Natural killer cell (primary cell): ENCODE results near the gene KRTAP19-1. TPM values are rescaled to one million over a fixed set of nuclear protein-coding genes. Genes with fewer than 3 reads are reported as not detected.

ENCODE experiments used
- ATAC-seq, 3 donors: fragments of 150-1000 bp in 2 of 3; fragments of 200-7000 bp in 1 of 3; cut with Tn5 transposase; 1 replicate in 1 of 3; 2 replicates in 2 of 3; pipeline ENCODE4 v1.10.0; 2021; ENCODE audit warnings: mild to moderate bottlenecking in 2 of 3, moderate library complexity in 2 of 3
- DNase-seq, 2 donors: peaks; one replicate each; pipeline versions ENCODE4 v3.0.0 to v3.0.0-alpha.2; 2013 to 2021; ENCODE audit warnings: mixed read lengths in 1 of 2
- H3K27ac ChIP-seq: one replicate; pipeline ENCODE4 v1.5.1; 2013; ENCODE audit warnings: mild to moderate bottlenecking, low read length
- H3K27me3 ChIP-seq: one replicate; pipeline ENCODE4 v1.6.1; 2013; ENCODE audit warnings: low read length; ENCODE audit not compliant: control insufficient read depth, insufficient read depth
- H3K36me3 ChIP-seq: one replicate; pipeline ENCODE4 v1.6.1; 2013; ENCODE audit warnings: low read length; ENCODE audit not compliant: control insufficient read depth, insufficient read depth
- H3K4me1 ChIP-seq: one replicate; pipeline ENCODE4 v1.6.1; 2013; ENCODE audit warnings: low read length; ENCODE audit not compliant: control insufficient read depth, insufficient read depth
- H3K4me3 ChIP-seq: one replicate; pipeline ENCODE4 v1.5.1; 2013; ENCODE audit warnings: low read length
- H3K9me3 ChIP-seq: one replicate; pipeline ENCODE4 v1.6.1; 2013; ENCODE audit warnings: low read length; ENCODE audit not compliant: control insufficient read depth, insufficient read depth
- H3K27ac Mint-ChIP-seq, 2 donors: one replicate each; pipeline ENCODE4 v1.8.0; 2022; ENCODE audit warnings: mild to moderate bottlenecking in 2 of 2, mixed read lengths in 2 of 2, moderate library complexity in 1 of 2
- H3K27me3 Mint-ChIP-seq, 2 donors: one replicate each; pipeline ENCODE4 v1.8.0; 2022; ENCODE audit warnings: low read depth in 2 of 2, mixed read lengths in 2 of 2
- H3K36me3 Mint-ChIP-seq: one replicate; pipeline ENCODE4 v1.8.0; 2022; ENCODE audit warnings: mixed read lengths
- H3K4me1 Mint-ChIP-seq, 2 donors: one replicate each; pipeline ENCODE4 v1.8.0; 2022; ENCODE audit warnings: mixed read lengths in 2 of 2
- H3K4me3 Mint-ChIP-seq: one replicate; pipeline ENCODE4 v1.8.0; 2022; ENCODE audit warnings: mild to moderate bottlenecking, moderate library complexity, mixed read lengths
- H3K9me3 Mint-ChIP-seq, 2 donors: one replicate each; pipeline ENCODE4 v1.8.0; 2022; ENCODE audit warnings: mixed read lengths in 2 of 2
- whole genome bisulfite sequencing: methylation state at CpG from one replicate; pipeline ENCODE4 v1.1.7; 2013; ENCODE audit warnings: missing lambda C conversion rate; ENCODE audit not compliant: insufficient coverage; 5-methylcytosine and 5-hydroxymethylcytosine counted together
- intact Hi-C: fragments of 100-400 bp; cut with micrococcal nuclease; formaldehyde crosslinking; loops from one replicate; pipeline ENCODE4 v1.14.2; 2022
- total RNA-seq, 4 donors: library from RNA; stranded (reverse); fragments of 120-200 nt in 1 of 4; gene quantifications; one replicate each; pipeline versions ENCODE4 v1.2.3 to v1.2.4, GENCODE V29; 2013 to 2022
- TF ChIP-seq, protein P1 (sequence below): fragments of 200-600 bp; IDR thresholded peaks from one replicate; pipeline ENCODE4 v1.8.0; 2022; ENCODE audit warnings: antibody characterized with exemption

KRTAP19-1 gene
- total RNA-seq, 3 donors from 2014 or later (not counting 1 experiment from before 2014, with no cell fraction given) = not detected

DNA sequence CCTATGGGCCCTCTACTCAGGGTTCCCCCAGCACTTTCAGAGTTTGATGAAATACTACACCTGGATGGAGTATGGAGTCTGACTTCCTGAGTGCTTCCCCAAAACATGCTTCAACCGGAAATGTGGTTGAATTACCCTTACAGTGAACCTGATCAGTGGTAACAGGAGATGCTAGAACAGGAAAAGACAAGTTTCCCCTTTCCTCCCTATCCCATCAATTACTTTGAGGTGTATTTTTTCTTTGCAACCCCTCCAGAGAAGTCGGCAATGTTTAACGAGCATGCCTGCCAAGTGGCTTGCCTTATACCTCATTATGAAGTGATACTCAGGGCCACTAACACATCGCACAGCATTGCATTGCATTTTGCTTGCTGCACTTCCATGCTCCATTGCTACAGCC, 33.1 kb downstream of the KRTAP19-1 start:
- peaks cover 0 to 4% of the 10 kb centered on the region in 2 donors for H3K9me3 Mint-ChIP-seq
- H3K4me1 Mint-ChIP-seq = no peaks in the 10 kb centered on the region
- H3K27ac Mint-ChIP-seq = no peak overlapping the region
- H3K36me3 Mint-ChIP-seq = no peaks in the 10 kb centered on the region
- H3K4me1 ChIP-seq = no peaks in the 10 kb centered on the region
- no peak overlapping the region for H3K4me3 Mint-ChIP-seq
- WGBS = 5% methylated on average over 4 of the region's 4 CpGs
- H3K27me3 Mint-ChIP-seq = no peaks in the 10 kb centered on the region
- TF ChIP-seq, protein P1, sequence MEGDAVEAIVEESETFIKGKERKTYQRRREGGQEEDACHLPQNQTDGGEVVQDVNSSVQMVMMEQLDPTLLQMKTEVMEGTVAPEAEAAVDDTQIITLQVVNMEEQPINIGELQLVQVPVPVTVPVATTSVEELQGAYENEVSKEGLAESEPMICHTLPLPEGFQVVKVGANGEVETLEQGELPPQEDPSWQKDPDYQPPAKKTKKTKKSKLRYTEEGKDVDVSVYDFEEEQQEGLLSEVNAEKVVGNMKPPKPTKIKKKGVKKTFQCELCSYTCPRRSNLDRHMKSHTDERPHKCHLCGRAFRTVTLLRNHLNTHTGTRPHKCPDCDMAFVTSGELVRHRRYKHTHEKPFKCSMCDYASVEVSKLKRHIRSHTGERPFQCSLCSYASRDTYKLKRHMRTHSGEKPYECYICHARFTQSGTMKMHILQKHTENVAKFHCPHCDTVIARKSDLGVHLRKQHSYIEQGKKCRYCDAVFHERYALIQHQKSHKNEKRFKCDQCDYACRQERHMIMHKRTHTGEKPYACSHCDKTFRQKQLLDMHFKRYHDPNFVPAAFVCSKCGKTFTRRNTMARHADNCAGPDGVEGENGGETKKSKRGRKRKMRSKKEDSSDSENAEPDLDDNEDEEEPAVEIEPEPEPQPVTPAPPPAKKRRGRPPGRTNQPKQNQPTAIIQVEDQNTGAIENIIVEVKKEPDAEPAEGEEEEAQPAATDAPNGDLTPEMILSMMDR = no peak
- no peaks in the 10 kb centered on the region for H3K27me3 ChIP-seq
- intact Hi-C loops = no loop called here
- DNase-seq (no peak), ATAC-seq (no peak)
- no peak overlapping the region for H3K27ac ChIP-seq
- H3K36me3 ChIP-seq = no peaks in the 10 kb centered on the region
- H3K4me3 ChIP-seq = no peak overlapping the region
- H3K9me3 ChIP-seq = no peaks in the 10 kb centered on the region

DNA sequence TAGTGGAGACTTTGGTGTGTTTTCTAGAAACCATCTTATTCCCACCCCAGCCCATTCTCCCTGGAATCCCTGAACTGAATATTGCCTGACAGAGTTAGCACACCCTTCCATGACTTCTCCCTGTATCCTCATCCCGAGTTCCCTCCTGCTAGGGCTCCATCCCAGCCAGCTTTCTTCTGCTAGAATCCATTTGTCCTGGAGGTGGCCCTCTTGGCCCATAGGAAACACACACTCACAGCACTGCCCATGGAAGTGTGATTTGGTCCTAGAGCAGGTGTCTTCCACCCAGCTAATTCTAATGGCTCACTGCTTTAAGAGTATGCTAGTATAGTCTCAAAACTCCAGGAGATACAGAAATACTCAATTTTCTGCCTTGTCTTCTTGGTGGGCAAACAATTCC, 36.0 kb downstream of the KRTAP19-1 start:
- Histone ChIP-seq H3K4me3 (no peak overlapping the region), H3K27ac (no peak overlapping the region), H3K9me3 (no peaks in the 10 kb centered on the region), H3K36me3 (no peaks in the 10 kb centered on the region), H3K27me3 (no peaks in the 10 kb centered on the region), H3K4me1 (no peaks in the 10 kb centered on the region)
- H3K9me3 Mint-ChIP-seq = peaks cover 5% of the 10 kb centered on the region in 2 donors
- 73% methylated on average over 1 of the region's 1 CpG for WGBS
- no peak for DNase-seq
- intact Hi-C loops = no loop called here
- TF ChIP-seq, protein P1 = no peak
- ATAC-seq = no peak
- H3K27ac Mint-ChIP-seq = no peak overlapping the region
- no peak overlapping the region for H3K4me3 Mint-ChIP-seq
- H3K27me3 Mint-ChIP-seq = no peaks in the 10 kb centered on the region
- H3K36me3 Mint-ChIP-seq = no peaks in the 10 kb centered on the region
- no peaks in the 10 kb centered on the region for H3K4me1 Mint-ChIP-seq

DNA sequence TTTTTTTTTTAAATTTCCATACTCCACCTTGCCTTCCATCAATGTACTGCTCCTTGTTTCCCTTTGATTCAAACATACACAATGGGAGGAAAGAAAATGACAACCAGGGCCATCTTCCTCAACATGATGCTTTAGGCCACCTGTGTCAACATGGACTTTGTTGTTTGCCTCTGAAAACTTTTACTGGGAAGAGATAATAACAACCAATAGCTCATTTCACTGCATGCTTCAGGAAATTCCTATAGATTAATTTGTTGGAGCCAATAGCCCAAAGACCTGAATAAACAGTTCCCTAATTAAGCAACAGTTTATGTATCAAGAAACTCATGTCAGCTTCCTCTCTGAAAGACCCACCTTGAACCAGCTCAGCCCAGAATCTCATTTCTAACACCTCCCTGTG, 36.9 kb downstream of the KRTAP19-1 start:
- intact Hi-C loops = no loop called here
- Histone ChIP-seq H3K9me3 (no peaks in the 10 kb centered on the region), H3K36me3 (no peaks in the 10 kb centered on the region), H3K27ac (no peak overlapping the region), H3K27me3 (no peaks in the 10 kb centered on the region), H3K4me3 (no peak overlapping the region), H3K4me1 (no peaks in the 10 kb centered on the region)
- Mint-ChIP-seq H3K4me3 (no peak overlapping the region), H3K27ac (no peak overlapping the region), H3K27me3 (no peaks in the 10 kb centered on the region), H3K4me1 (no peaks in the 10 kb centered on the region), H3K9me3 (peaks cover 5% of the 10 kb centered on the region in 2 donors), H3K36me3 (no peaks in the 10 kb centered on the region)
- DNase-seq = no peak
- no peak for ATAC-seq
- TF ChIP-seq, protein P1 = no peak

DNA sequence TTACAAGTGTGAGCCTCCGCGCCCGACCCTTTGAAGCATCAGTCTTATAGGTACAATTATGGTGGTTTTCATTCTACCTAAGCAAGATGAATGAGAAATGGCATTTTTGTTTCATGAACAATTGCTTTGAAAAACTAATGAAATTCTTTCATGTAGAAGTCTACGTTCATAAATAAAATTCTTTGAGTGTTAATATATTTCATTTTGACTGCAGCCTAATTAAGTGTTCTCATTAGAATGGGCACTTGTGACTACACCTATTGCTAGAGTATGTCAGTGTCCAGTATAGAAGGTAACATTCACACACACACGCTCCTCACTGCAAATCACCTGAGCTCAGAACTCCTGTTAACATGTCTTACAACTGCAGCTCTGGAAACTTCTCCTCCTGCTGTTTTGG, 40.2 kb downstream of the KRTAP19-1 start, which contains the start of gene KRTAP15-1:
KRTAP15-1 (plus strand) TSS at position 301 of the 400 bp plus-strand sequence; CDS start at position 354, 53 bp downstream.
- WGBS = 92% methylated on average over 5 of the region's 5 CpGs
- H3K4me1 ChIP-seq = no peaks in the 10 kb centered on the region
- no peaks in the 10 kb centered on the region for H3K27me3 ChIP-seq
- Mint-ChIP-seq H3K4me3 (no peak within 1 kb of the TSS), H3K4me1 (no peaks in the 10 kb centered on the region), H3K36me3 (no peaks in the 10 kb centered on the region), H3K27me3 (no peaks in the 10 kb centered on the region), H3K27ac (no peak within 1 kb of the TSS), H3K9me3 (peaks cover 6 to 10% of the 10 kb centered on the region in 2 donors)
- DNase-seq (no peak), ATAC-seq (no peak)
- TF ChIP-seq, protein P1 = no peak
- no peaks in the 10 kb centered on the region for H3K9me3 ChIP-seq
- H3K27ac ChIP-seq = no peak within 1 kb of the TSS
- H3K4me3 ChIP-seq = no peak within 1 kb of the TSS
- intact Hi-C loops = no loop called here
- H3K36me3 ChIP-seq = no peaks in the 10 kb centered on the region
